K562 (cell line): ENCODE results near the gene MINK1. TPM values are rescaled to one million over a fixed set of nuclear protein-coding genes. Genes with fewer than 3 reads are reported as not detected.

Source experiments
- ATAC-seq: fragments of 200-7000 bp; cut with Tn5 transposase; 3 replicates; pipeline ENCODE4 v1.9.1; 2020; ENCODE audit warnings: moderate library complexity
- BruUV-seq: library from RNA; stranded (reverse); fragments of 400-500 nt; replicated peaks from 2 replicates; lab custom pipeline; 2021; lab: Mats Ljungman, UMichigan
- CTCF ChIA-PET: fragments of 300-600 bp; formaldehyde crosslinking; extraction: SDS; loops from one replicate; lab custom pipeline; 2021; ENCODE audit warnings: low intra/inter-chr PET ratio; lab: Yijun Ruan, JAX
- POLR2A ChIA-PET: fragments of 300-600, 350-650 bp; sonication (Branson Sonifier 250); formaldehyde crosslinking; extraction: SDS; loops from one replicate; lab custom pipeline; 2021; ENCODE audit warnings: antibody characterized with exemption, inconsistent platforms; lab: Yijun Ruan, JAX
- DNase-seq, 4 experiments: peaks; one replicate each; pipeline versions ENCODE4 v3.0.0 to v3.0.0-alpha.2; 2011 to 2018; ENCODE audit warnings: low spot score in 3 of 4, mixed read lengths in 3 of 4; ENCODE audit errors: extremely low read depth in 1 of 4
- FAIRE-seq: peaks from 2 replicates; lab custom pipeline; 2011; peaks lifted over from hg19 to GRCh38; lab: Jason Lieb, UNC
- H2AFZ ChIP-seq: 2 replicates; pipeline ENCODE4 v1.6.0; 2011; ENCODE audit warnings: low read depth, low read length, control low read depth, inconsistent platforms
- H3K27ac ChIP-seq: fragments of 200-600 bp; 3 replicates; pipeline ENCODE4 v1.8.0; 2011; ENCODE audit warnings: low read depth, mild to moderate bottlenecking, control low read depth, inconsistent platforms, low read length, moderate library complexity, mixed read lengths; ENCODE audit errors: extremely low read depth
- H3K27me3 ChIP-seq, 2 experiments: fragments of 300-600 bp in 1 of 2; 2 replicates in 1 of 2; 3 replicates in 1 of 2; pipeline versions ENCODE4 v1.6.0 to v1.8.0; 2011; ENCODE audit warnings: inconsistent platforms in 2 of 2, low read length in 2 of 2, mild to moderate bottlenecking in 1 of 2, mixed read lengths in 1 of 2, moderate library complexity in 1 of 2; ENCODE audit not compliant: control insufficient read depth in 2 of 2, insufficient read depth in 2 of 2
- H3K36me3 ChIP-seq: fragments of 300-600 bp; 3 replicates; pipeline ENCODE4 v1.8.0; 2011; ENCODE audit warnings: mild to moderate bottlenecking, low read length, inconsistent platforms; ENCODE audit not compliant: control insufficient read depth, insufficient read depth
- H3K4me1 ChIP-seq, 2 experiments: fragments of 200-600 bp in 1 of 2; replicated peaks in 1 of 2; 2 replicates in 1 of 2; 3 replicates in 1 of 2; pipeline versions ENCODE4 v1.5.1 to v1.8.0; 2011; ENCODE audit warnings: inconsistent platforms in 2 of 2, low read length in 2 of 2, mild to moderate bottlenecking in 1 of 2, mixed read lengths in 1 of 2, moderate library complexity in 1 of 2; ENCODE audit not compliant: control insufficient read depth in 2 of 2, insufficient read depth in 2 of 2
- H3K4me2 ChIP-seq: 2 replicates; pipeline ENCODE4 v1.6.1; 2011; ENCODE audit warnings: low read length, control low read depth, inconsistent platforms, mixed read lengths; ENCODE audit not compliant: insufficient read depth
- H3K4me3 ChIP-seq: fragments of 200-600 bp; sonication (generic), shearing (Covaris generic); 2 replicates; pipeline ENCODE4 v1.5.1; 2016; ENCODE audit warnings: control low read depth, inconsistent platforms
- H3K79me2 ChIP-seq: fragments of 200-600 bp; 3 replicates; pipeline ENCODE4 v1.8.0; 2011; ENCODE audit warnings: low read length, inconsistent platforms; ENCODE audit not compliant: control insufficient read depth, insufficient read depth
- H3K9ac ChIP-seq, 2 experiments: 2 replicates each; pipeline versions ENCODE4 v1.6.0 to v1.6.1; 2011; ENCODE audit warnings: low read depth in 2 of 2, low read length in 2 of 2, control low read depth in 1 of 2, inconsistent platforms in 1 of 2, mild to moderate bottlenecking in 1 of 2, mixed read lengths in 1 of 2; ENCODE audit not compliant: insufficient read depth in 1 of 2
- H3K9me1 ChIP-seq: one replicate; pipeline ENCODE4 v1.6.0; 2011; ENCODE audit warnings: inconsistent platforms, mild to moderate bottlenecking, low read length, moderate library complexity; ENCODE audit not compliant: control insufficient read depth, insufficient read depth
- H3K9me3 ChIP-seq: replicated peaks from 2 replicates; pipeline ENCODE4 v1.5.1; 2011; ENCODE audit warnings: low read depth, low read length, inconsistent platforms; ENCODE audit not compliant: control insufficient read depth, insufficient read depth
- H4K20me1 ChIP-seq: replicated peaks from 2 replicates; pipeline ENCODE4 v1.6.1; 2011; ENCODE audit warnings: low read length, inconsistent platforms, mixed read lengths; ENCODE audit not compliant: control insufficient read depth, insufficient read depth
- ADNP ChIP-seq: fragments of 200-800 bp; sonication (Bioruptor generic); IDR thresholded peaks from 2 replicates; pipeline ENCODE4 v1.6.1; 2016; ENCODE audit warnings: missing genetic modification characterization, missing compliant biosample characterization
- CBFA2T2 ChIP-seq: fragments of 450-650 bp; conservative IDR thresholded peaks from 2 replicates; pipeline ENCODE4 v1.6.1; 2017; ENCODE audit warnings: mild to moderate bottlenecking
- HLTF ChIP-seq: fragments of 450-650 bp; IDR thresholded peaks from 2 replicates; pipeline ENCODE4 v1.6.1; 2016
- HMGN3 ChIP-seq: IDR thresholded peaks from 2 replicates; pipeline ENCODE4 v1.6.1; 2011; ENCODE audit warnings: borderline replicate concordance, low read depth, mild to moderate bottlenecking, mixed read lengths, low read length; ENCODE audit not compliant: insufficient read length; ENCODE audit errors: extremely low read depth
- IRF2 ChIP-seq: sonication (generic); formaldehyde crosslinking; IDR thresholded peaks from 2 replicates; pipeline ENCODE4 v1.8.1; 2022; ENCODE audit warnings: mild to moderate bottlenecking, missing genetic modification reagents
- MCM7 ChIP-seq, 2 experiments: fragments of 450-650 bp; IDR thresholded peaks; 2 replicates each; pipeline ENCODE4 v1.6.1; 2016 to 2018
- MTA1 ChIP-seq: fragments of 450-650 bp; IDR thresholded peaks from 2 replicates; pipeline ENCODE4 v1.6.1; 2017; ENCODE audit warnings: borderline replicate concordance
- MYBL2 ChIP-seq, 2 experiments: fragments of 450-650 bp in 1 of 2; sonication (generic) in 1 of 2; formaldehyde crosslinking in 1 of 2; IDR thresholded peaks; 2 replicates each; pipeline versions ENCODE4 v1.6.1 to v1.8.1; 2017 to 2022; ENCODE audit warnings: borderline replicate concordance in 1 of 2, inconsistent platforms in 1 of 2, low read depth in 1 of 2, mild to moderate bottlenecking in 1 of 2, missing genetic modification reagents in 1 of 2, moderate library complexity in 1 of 2
- NR4A1 ChIP-seq, 2 experiments: fragments of 250-450 bp in 1 of 2; fragments of 450-650 bp in 1 of 2; sonication (Bioruptor Pico) in 1 of 2; IDR thresholded peaks; 2 replicates each; pipeline versions ENCODE4 v1.4.0 to v1.6.1; 2016 to 2020; ENCODE audit warnings: mild to moderate bottlenecking in 2 of 2, missing compliant biosample characterization in 1 of 2, missing genetic modification characterization in 1 of 2, moderate library complexity in 1 of 2
- POU5F1 ChIP-seq: fragments of 150-350 bp; IDR thresholded peaks from 2 replicates; pipeline ENCODE4 v1.6.1; 2014; ENCODE audit warnings: borderline replicate concordance, low read length, low read depth, mild to moderate bottlenecking; ENCODE audit not compliant: partially characterized antibody
- SREBF1 ChIP-seq: fragments of 150-350 bp; IDR thresholded peaks from 2 replicates; pipeline ENCODE4 v1.6.1; 2014; ENCODE audit warnings: antibody characterized with exemption, low read depth, low read length, borderline replicate concordance
- STAG1 ChIP-seq: sonication (generic); formaldehyde crosslinking; IDR thresholded peaks from 2 replicates; pipeline ENCODE4 v1.5.0; 2020; ENCODE audit warnings: missing genetic modification reagents, borderline replicate concordance
- TAF7 ChIP-seq: fragments of 450-650 bp; IDR thresholded peaks from 2 replicates; pipeline ENCODE4 v1.6.1; 2016; ENCODE audit warnings: missing genetic modification characterization, missing compliant biosample characterization
- ZNF699 ChIP-seq: fragments of 250-450 bp; sonication (Bioruptor Pico); IDR thresholded peaks from 2 replicates; pipeline ENCODE4 v1.8.0; 2021; ENCODE audit warnings: mild to moderate bottlenecking, moderate library complexity; ENCODE audit not compliant: insufficient replicate concordance
- WGBS: fragments of 100-300 bp; shearing (Covaris generic); methylation state at CpG from one replicate; pipeline ENCODE4 v1.1.6; 2016; ENCODE audit warnings: low coverage, mixed read lengths; ENCODE audit not compliant: insufficient coverage; ENCODE audit errors: missing lambda C conversion rate; 5-methylcytosine and 5-hydroxymethylcytosine counted together
- in situ Hi-C: fragments of 300-500 bp; cut with MboI; formaldehyde crosslinking; loops from 4 replicates; pipeline ENCODE4 v1.15.0; 2018; ENCODE audit warnings: inconsistent platforms, mixed read lengths
- intact Hi-C: fragments of 100-400 bp; cut with micrococcal nuclease; formaldehyde crosslinking; loops from 2 replicates; pipeline ENCODE4 v1.14.2; 2022
- polyA plus RNA-seq, 8 experiments: library from polyadenylated mRNA; depleted of rRNA in 4 of 8; stranded (reverse) in 5 of 8; unstranded in 3 of 8; fragments of >200 nt; fragmentation: Nextera tagmentation in 2 of 8; fragmentation: Illumina TruSeq in 1 of 8; extraction: Ambion mirVana in 2 of 8; extraction: Trizol in 1 of 8; gene quantifications; 2 replicates each; pipeline versions ENCODE4 v1.2.1 to v1.2.3, GENCODE V29; 2011 to 2014; ENCODE audit warnings: inconsistent platforms in 1 of 8, missing spikeins in 1 of 8
- total RNA-seq, 7 experiments: library from RNA; depleted of rRNA in 6 of 7; stranded (reverse); fragments of >200 nt in 6 of 7; fragmentation: Illumina TruSeq in 2 of 7; extraction: Trizol in 2 of 7; gene quantifications; 2 replicates each; pipeline versions ENCODE4 v1.2.1 to v1.2.3, GENCODE V29; 2011 to 2021; ENCODE audit warnings: low replicate concordance in 1 of 7
- TF ChIP-seq, protein P1 (sequence below): fragments of 250-450 bp; sonication (Bioruptor Pico); IDR thresholded peaks from 2 replicates; pipeline ENCODE4 v1.5.0; 2021

Gene MINK1
- total and polyA plus RNA-seq, 9 of the 15 experiments (the other 6 are each of a cell fraction or from before 2014, with no cell fraction given): 0.11 to 54.2 (median 14.9) TPM

DNA sequence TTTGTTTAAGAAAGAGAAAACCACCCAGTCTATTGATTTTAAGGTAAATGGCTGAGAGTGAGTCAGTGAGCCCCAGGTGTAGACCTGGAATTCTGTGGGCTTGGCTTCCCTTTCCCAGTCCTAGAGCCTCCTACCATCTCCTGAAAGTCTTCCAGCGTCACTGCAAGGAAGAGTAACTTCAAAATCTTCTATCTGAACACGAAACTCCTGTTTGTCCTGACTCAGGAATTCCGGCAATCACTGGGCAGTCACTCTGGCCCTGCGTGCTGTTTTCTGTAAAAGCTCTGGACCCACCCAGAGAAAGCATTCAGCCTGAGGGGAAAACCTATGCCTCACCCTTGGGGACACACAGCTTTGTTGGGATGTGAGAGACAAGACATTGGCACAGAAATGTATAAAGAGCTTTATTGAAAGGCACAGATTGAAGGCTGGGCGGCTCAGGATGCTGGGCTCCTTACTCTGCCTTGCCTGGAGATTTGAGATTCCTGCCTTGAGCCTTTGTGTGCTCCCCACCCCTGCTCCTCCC, 15.9 kb downstream of the MINK1 start:
- Histone ChIP-seq H2AFZ (no peak overlapping the region), H3K27ac (no peak overlapping the region), H3K4me2 (no peak overlapping the region), H3K4me1 (peaks cover 2% of the 10 kb centered on the region in 2 experiments; a peak in 2 of 5 replicates), H3K4me3 (no peak overlapping the region), H3K9me3 (no peaks in the 10 kb centered on the region), H3K27me3 (no peaks in the 10 kb centered on the region), H3K36me3 (peaks cover 21% of the 10 kb centered on the region; the same call in 2 of the 3 replicates), H3K79me2 (peaks cover 75% of the 10 kb centered on the region), H3K9ac (no peak overlapping the region), H3K9me1 (peaks cover 3% of the 10 kb centered on the region), H4K20me1 (peaks cover 20% of the 10 kb centered on the region)
- WGBS: 90% methylated on average over 2 of the region's 5 CpGs
- ChIA-PET CTCF (interaction anchor here (0.7 kb wide), 1 partner anchor 192 kb away, joined by 3 read pairs; no protein-coding TSS in a partner anchor), POLR2A (interaction anchor here (0.6 to 1.0 kb wide), 2 partner anchors 12 to 1574 kb away, joined by 3 read pairs; no protein-coding TSS in a partner anchor)
- in situ Hi-C loops: no loop called here
- no peak for DNase-seq
- no peak for FAIRE-seq
- ATAC-seq: no peak
- TF ChIP-seq MYBL2 (IDR thresholded peaks at IDR 0.05; ENCODE audit: low read depth) (no peak), MYBL2 (CRISPR knock-in tag; IDR thresholded peaks at IDR 0.05; ENCODE audit: borderline replicate concordance) (no peak), NR4A1 (CRISPR knock-in tag; IDR thresholded peaks at IDR 0.05) (no peak), NR4A1 (tag; IDR thresholded peaks at IDR 0.05) (no peak), STAG1 (CRISPR knock-in tag) (no peak), MCM7 (IDR thresholded peaks at IDR 0.05) (no peak), SREBF1 (no peak), TAF7 (no peak), POU5F1 (no peak), ZNF699 (no peak), IRF2 (no peak), HLTF (no peak), CBFA2T2 (no peak), MTA1 (no peak), HMGN3 (no peak), ADNP (tag) (no peak)
- TF ChIP-seq, protein P1, sequence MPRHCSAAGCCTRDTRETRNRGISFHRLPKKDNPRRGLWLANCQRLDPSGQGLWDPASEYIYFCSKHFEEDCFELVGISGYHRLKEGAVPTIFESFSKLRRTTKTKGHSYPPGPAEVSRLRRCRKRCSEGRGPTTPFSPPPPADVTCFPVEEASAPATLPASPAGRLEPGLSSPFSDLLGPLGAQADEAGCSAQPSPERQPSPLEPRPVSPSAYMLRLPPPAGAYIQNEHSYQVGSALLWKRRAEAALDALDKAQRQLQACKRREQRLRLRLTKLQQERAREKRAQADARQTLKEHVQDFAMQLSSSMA: no peak
- intact Hi-C loops: no loop called here
- no TSS peak for BruUV-seq
